ENCODE measurements around the gene RIMS3.
"Not testable (repeated sequence)": the region's sequence is repeated elsewhere in the genome, so short reads cannot be mapped to it uniquely, and the experiment has no call there.

Gene RIMS3

GRCh38 chr1:40665335-40666171, at the start of gene RIMS3:
TSS of gene RIMS3 (minus strand) at chr1:40665682. CDS start at chr1:40641925, 23,757 bp downstream.
- DNase-seq (ENCODE audit: low read depth in 2 of 2): peak; percentile 84 to 86

- no peak for DNase-seq (ENCODE audit: low read depth in 2 of 2)
Measured at GRCh38 chr1:40712997-40713396, 47.5 kb upstream of the RIMS3 start.

GRCh38 chr1:40712405-40712944, 47.0 kb upstream of the RIMS3 start:
- no peak for DNase-seq (ENCODE audit: low read depth in 2 of 2)

- DNase-seq (ENCODE audit: low read depth in 2 of 2): no peak
Measured at GRCh38 chr1:40711465-40712404, 46.3 kb upstream of the RIMS3 start.

GRCh38 chr1:40710581-40711315, 45.3 kb upstream of the RIMS3 start:
- no peak for DNase-seq (ENCODE audit: low read depth in 2 of 2)

- no peak for DNase-seq (ENCODE audit: low read depth in 2 of 2)
Measured at GRCh38 chr1:40709802-40710278, 44.4 kb upstream of the RIMS3 start.

GRCh38 chr1:40709100-40709801, 43.8 kb upstream of the RIMS3 start:
- peak; percentile 19 to 57 for DNase-seq (ENCODE audit: low read depth in 2 of 2)

- DNase-seq (ENCODE audit: low read depth in 2 of 2): no peak
Measured at GRCh38 chr1:40708750-40709099, 43.2 kb upstream of the RIMS3 start.

GRCh38 chr1:40706626-40707025, 41.1 kb upstream of the RIMS3 start:
- DNase-seq (ENCODE audit: low read depth in 2 of 2): no peak

- no peak for DNase-seq (ENCODE audit: low read depth in 2 of 2)
Measured at GRCh38 chr1:40704817-40705733, 39.6 kb upstream of the RIMS3 start.

- no peak for DNase-seq (ENCODE audit: low read depth in 2 of 2)
Measured at GRCh38 chr1:40703316-40703715, 37.8 kb upstream of the RIMS3 start.

- not testable (repeated sequence) for DNase-seq (ENCODE audit: low read depth in 2 of 2)
Measured at GRCh38 chr1:40702810-40703209, 37.3 kb upstream of the RIMS3 start.

- no peak for DNase-seq (ENCODE audit: low read depth in 2 of 2)
Measured at GRCh38 chr1:40701684-40702083, 36.2 kb upstream of the RIMS3 start.

GRCh38 chr1:40699787-40700186, 34.3 kb upstream of the RIMS3 start:
- no peak for DNase-seq (ENCODE audit: low read depth in 2 of 2)

- DNase-seq (ENCODE audit: low read depth in 2 of 2): no peak
Measured at GRCh38 chr1:40697436-40697835, 32.0 kb upstream of the RIMS3 start.

GRCh38 chr1:40696294-40696693, 30.8 kb upstream of the RIMS3 start:
- DNase-seq (ENCODE audit: low read depth in 2 of 2): no peak

- no peak for DNase-seq (ENCODE audit: low read depth in 2 of 2)
Measured at GRCh38 chr1:40694353-40694874, 28.9 kb upstream of the RIMS3 start.

- DNase-seq (ENCODE audit: low read depth in 2 of 2): no peak
Measured at GRCh38 chr1:40693425-40693824, 27.9 kb upstream of the RIMS3 start.

- DNase-seq (ENCODE audit: low read depth in 2 of 2): no peak
Measured at GRCh38 chr1:40692429-40692895, 27.0 kb upstream of the RIMS3 start.
